Muscle layer of duodenum (tissue), 2 donors: ENCODE results near the gene C11orf86.
"Not testable (repeated sequence)": the region's sequence is repeated elsewhere in the genome, so short reads cannot be mapped to it uniquely, and the experiment has no call there.

Experiments
- H3K27ac ChIP-seq: one replicate; pipeline ENCODE4 v1.7.0; 2013; ENCODE audit warnings: mild to moderate bottlenecking, low read length
- H3K27me3 ChIP-seq: one replicate; pipeline ENCODE4 v1.7.0; 2013; ENCODE audit warnings: low read depth, mild to moderate bottlenecking, control low read depth, low read length
- H3K36me3 ChIP-seq, 2 donors: one replicate each; pipeline ENCODE4 v1.7.0; 2013; ENCODE audit warnings: low read length in 2 of 2, control low read depth in 1 of 2, mild to moderate bottlenecking in 1 of 2; ENCODE audit not compliant: insufficient read depth in 2 of 2, control insufficient read depth in 1 of 2
- H3K4me1 ChIP-seq, 2 donors: one replicate each; pipeline ENCODE4 v1.7.0; 2013; ENCODE audit warnings: low read length in 2 of 2, mild to moderate bottlenecking in 2 of 2, control low read depth in 1 of 2, moderate library complexity in 1 of 2; ENCODE audit not compliant: insufficient read depth in 2 of 2, control insufficient read depth in 1 of 2
- H3K4me3 ChIP-seq, 2 donors: one replicate each; pipeline ENCODE4 v1.7.0; 2013; ENCODE audit warnings: low read length in 2 of 2, low read depth in 1 of 2, mild to moderate bottlenecking in 1 of 2
- H3K9me3 ChIP-seq, 2 donors: one replicate each; pipeline ENCODE4 v1.7.0; 2013; ENCODE audit warnings: low read length in 2 of 2, control low read depth in 1 of 2, mild to moderate bottlenecking in 1 of 2; ENCODE audit not compliant: control insufficient read depth in 1 of 2
- donor health status: healthy.

C11orf86 gene

DNA sequence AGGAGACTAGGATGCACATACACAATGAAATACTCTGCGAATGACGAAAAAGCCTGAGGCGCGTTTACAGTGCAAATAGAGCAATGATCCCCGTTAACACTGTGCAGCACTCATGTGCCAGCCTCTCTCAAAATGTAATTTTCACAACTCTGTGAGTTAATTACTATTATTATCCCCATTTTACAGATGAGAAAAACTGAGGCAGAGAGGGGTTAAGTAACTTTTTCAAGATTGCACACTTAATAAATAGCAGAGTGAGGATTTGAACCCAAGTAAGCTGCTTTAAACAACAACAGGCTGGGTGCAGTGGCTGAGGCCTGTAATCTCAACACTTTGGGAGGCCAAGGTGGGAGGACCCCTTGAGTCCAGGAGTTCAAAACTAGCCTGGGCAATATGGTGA lies 26.2 kb downstream of the C11orf86 start:
- no peaks in the 10 kb centered on the region for H3K36me3 ChIP-seq
- no peaks in the 10 kb centered on the region for H3K27me3 ChIP-seq
- no peak overlapping the region for H3K4me3 ChIP-seq
- no peaks in the 10 kb centered on the region for H3K4me1 ChIP-seq
- no peaks in the 10 kb centered on the region for H3K9me3 ChIP-seq
- H3K27ac ChIP-seq = no peak overlapping the region

GRCh38 chr11:67002297-67002913 lies 27.3 kb downstream of the C11orf86 start:
- Histone ChIP-seq H3K9me3 (no peaks in the 10 kb centered on the region), H3K4me1 (no peaks in the 10 kb centered on the region), H3K27me3 (no peaks in the 10 kb centered on the region), H3K4me3 (no peak overlapping the region), H3K27ac (no peak overlapping the region), H3K36me3 (no peaks in the 10 kb centered on the region)

DNA sequence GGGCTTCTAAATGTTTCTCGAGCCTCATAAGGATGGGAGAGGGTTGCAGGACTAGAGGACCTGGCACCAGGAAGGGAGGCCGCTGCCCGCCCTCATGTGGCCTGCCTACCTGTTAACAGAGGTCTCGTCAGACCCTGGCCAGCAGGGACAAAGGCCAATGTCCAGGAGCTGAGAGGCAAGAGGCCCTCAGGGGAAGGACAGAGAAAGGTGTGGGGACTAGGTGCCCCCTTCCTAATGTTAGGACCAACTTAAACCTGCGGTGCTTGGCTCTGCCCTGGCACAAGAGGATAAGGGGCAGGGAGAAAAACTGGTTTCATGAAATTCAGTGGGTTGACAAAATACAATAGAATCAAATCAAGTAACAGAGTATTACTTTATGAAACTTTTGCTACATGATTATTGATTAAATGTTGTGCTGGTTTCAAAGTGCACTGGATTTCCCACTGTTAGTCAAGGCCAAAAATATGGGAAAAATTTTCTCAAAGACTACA lies 27.9 kb downstream of the C11orf86 start:
- Histone ChIP-seq H3K27me3 (no peaks in the 10 kb centered on the region), H3K36me3 (no peaks in the 10 kb centered on the region), H3K9me3 (no peaks in the 10 kb centered on the region), H3K4me3 (no peak overlapping the region), H3K27ac (no peak overlapping the region), H3K4me1 (no peaks in the 10 kb centered on the region)

DNA sequence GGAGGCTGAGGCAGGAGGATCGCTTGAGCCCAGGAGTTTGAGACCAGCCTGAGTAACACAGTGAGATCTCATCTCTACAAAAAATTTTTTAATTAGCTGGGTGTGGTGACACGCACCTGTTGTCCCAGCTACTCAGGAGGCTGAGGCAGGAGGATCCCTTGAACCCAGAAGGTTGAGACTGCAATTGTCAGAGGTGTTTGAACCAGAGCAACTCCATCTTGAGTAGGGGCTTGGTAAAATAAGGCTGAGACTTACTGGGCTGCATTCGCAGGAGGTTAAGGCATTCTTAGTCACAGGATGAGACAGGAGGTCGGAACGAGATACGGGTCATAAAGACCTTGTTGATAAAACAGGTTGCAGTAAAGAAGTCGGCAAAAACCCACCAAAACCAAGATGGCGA lies 30.1 kb downstream of the C11orf86 start:
- H3K27me3 ChIP-seq, H3K27ac ChIP-seq, H3K36me3 ChIP-seq, H3K4me3 ChIP-seq, H3K9me3 ChIP-seq, H3K4me1 ChIP-seq: not testable (repeated sequence)

DNA sequence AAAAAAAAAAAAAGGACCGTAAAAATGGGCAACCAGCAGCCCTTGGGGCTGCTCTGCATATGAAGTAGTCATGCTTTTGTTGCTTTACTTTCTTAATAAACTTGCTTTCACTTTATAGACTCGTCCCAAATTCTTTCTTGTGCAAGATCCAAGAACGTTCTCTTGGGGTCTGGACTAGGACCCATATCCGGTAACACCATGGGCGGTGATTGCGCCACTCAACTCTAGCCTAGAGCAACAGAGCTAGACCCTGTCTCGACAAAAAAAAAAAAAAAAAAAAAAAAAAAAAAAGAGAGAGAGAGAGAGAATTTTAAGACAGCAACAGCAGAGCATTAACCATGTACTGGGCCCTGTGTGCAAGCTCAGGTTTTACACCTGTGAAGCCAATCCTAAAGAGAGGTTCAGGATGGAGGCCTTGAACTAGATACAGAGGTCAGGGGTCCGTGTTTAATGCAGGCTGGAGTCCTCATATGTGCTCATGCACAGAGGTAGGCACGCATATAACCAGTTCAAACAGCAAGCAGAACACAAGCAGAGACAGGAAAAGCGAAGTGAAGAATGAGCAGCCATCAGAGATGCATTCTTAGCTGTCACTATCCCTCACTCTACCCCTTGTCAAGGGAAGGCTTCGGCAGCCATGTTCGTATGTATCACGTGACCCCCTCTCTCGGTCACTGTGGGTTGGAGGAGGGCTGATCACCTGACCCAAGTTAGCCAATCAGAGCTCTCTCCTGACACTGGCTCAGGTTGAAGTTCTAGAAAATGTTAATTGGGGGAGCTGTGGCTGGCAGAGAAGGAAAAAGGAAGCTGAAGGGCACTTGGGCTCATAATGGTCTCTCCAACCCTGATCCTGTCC lies 31.2 kb downstream of the C11orf86 start:
- Histone ChIP-seq H3K9me3 (no peaks in the 10 kb centered on the region), H3K36me3 (no peaks in the 10 kb centered on the region), H3K4me3 (no peak overlapping the region), H3K4me1 (no peaks in the 10 kb centered on the region), H3K27me3 (no peaks in the 10 kb centered on the region), H3K27ac (no peak overlapping the region)

- Histone ChIP-seq H3K27me3 (no peaks in the 10 kb centered on the region), H3K36me3 (no peaks in the 10 kb centered on the region), H3K9me3 (no peaks in the 10 kb centered on the region), H3K4me1 (no peaks in the 10 kb centered on the region), H3K27ac (no peak overlapping the region), H3K4me3 (no peak overlapping the region)
Observed at GRCh38 chr11:67007126-67007525, 32.0 kb downstream of the C11orf86 start.

- no peaks in the 10 kb centered on the region for H3K4me1 ChIP-seq
- H3K27me3 ChIP-seq = no peaks in the 10 kb centered on the region
Observed at GRCh38 chr11:67010296-67010905, 35.3 kb downstream of the C11orf86 start.

DNA sequence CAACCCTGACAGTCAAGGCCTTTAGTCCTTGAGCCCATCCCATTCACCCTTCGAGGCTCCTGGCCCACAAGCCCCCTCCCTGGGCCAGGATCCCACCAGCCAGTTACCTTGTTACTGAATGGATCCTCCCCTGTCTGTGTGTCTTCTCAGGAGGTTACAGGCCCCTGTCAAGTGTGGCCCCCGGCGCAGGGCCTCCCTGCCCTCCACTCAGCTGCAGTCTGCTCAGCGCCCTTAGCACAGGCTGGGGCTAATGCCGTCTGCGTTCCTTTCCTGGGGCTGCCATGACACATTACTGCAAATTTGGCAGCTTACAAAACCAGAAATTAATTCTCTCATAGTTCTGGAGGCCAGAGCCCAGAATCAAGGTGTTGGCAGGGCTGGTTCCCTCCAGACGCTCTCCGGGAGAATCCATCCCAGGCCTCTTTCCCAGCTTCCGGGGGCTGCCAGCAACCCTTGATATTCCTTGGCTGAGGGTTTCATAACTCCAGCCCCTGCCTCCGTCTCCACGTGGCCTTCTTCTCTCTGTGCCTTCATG lies 38.5 kb downstream of the C11orf86 start:
- no peaks in the 10 kb centered on the region for H3K27me3 ChIP-seq

More at GRCh38 chr11:67010296-67010905, 35.3 kb downstream of the C11orf86 start:
- no peak overlapping the region for H3K27ac ChIP-seq
- H3K36me3 ChIP-seq = no peaks in the 10 kb centered on the region
- no peak overlapping the region for H3K4me3 ChIP-seq
- no peaks in the 10 kb centered on the region for H3K9me3 ChIP-seq

DNA sequence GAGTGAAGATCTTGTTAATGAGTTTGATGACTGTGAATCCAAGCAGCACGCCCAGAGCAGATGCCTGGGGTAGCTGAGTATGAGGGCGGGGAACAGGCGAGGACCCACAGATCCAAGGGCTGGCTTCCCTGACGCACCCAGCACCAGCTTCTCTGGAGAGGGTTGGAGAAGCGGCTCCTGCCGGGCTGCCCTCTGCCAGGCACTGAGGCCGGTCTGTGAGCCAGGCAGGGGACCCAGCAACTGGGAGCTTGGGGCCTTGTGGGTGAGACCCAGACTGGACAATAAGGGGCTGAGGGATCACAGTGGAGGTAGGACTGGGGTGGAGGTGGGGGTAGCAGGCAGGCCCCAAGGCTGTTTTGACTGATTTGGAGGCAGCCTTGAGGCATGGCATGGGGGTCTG lies 39.2 kb downstream of the C11orf86 start:
- Histone ChIP-seq H3K27ac (no peak overlapping the region), H3K27me3 (no peaks in the 10 kb centered on the region), H3K9me3 (no peaks in the 10 kb centered on the region)

More for the DNA sequence above, 38.5 kb downstream of the C11orf86 start:
- Histone ChIP-seq H3K4me1 (no peaks in the 10 kb centered on the region), H3K36me3 (no peaks in the 10 kb centered on the region), H3K4me3 (no peak overlapping the region), H3K9me3 (no peaks in the 10 kb centered on the region), H3K27ac (no peak overlapping the region)

DNA sequence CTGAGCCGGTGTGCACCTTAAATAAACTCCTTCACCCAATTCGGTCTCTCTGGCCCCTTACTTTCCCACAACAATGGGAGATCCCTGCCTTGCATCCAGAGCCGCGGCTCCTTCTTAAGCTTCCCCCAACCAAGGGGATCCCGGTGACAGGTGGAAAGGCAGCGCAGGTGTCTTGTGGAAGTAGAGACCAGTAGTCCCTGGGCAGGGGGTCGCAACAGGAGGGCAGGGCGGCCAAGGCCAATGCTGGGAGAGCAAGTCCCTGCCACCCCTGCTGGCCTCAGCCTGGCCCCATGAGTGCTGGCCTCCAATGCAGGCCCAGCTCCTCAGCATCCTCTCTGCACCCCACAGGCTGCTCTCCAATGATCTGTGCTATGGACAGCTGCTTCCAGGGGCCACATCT lies 39.9 kb downstream of the C11orf86 start:
- Histone ChIP-seq H3K27ac (no peak overlapping the region), H3K27me3 (no peaks in the 10 kb centered on the region), H3K4me1 (no peaks in the 10 kb centered on the region), H3K9me3 (no peaks in the 10 kb centered on the region), H3K4me3 (no peak overlapping the region), H3K36me3 (no peaks in the 10 kb centered on the region)

More for the DNA sequence above, 39.2 kb downstream of the C11orf86 start:
- Histone ChIP-seq H3K36me3 (no peaks in the 10 kb centered on the region), H3K4me3 (no peak overlapping the region), H3K4me1 (no peaks in the 10 kb centered on the region)

GRCh38 chr11:67016550-67016949 lies 41.4 kb downstream of the C11orf86 start:
- no peak overlapping the region for H3K27ac ChIP-seq
- H3K9me3 ChIP-seq = no peaks in the 10 kb centered on the region
- no peaks in the 10 kb centered on the region for H3K27me3 ChIP-seq
- no peaks in the 10 kb centered on the region for H3K4me1 ChIP-seq
- no peak overlapping the region for H3K4me3 ChIP-seq
- no peaks in the 10 kb centered on the region for H3K36me3 ChIP-seq
